ENCODE results near the gene INSL3. TPM values are rescaled to one million over a fixed set of nuclear protein-coding genes. Genes with fewer than 3 reads are reported as not detected.

The INSL3 gene
- total RNA-seq, 1 experiment from 2014 or later = not detected

DNA sequence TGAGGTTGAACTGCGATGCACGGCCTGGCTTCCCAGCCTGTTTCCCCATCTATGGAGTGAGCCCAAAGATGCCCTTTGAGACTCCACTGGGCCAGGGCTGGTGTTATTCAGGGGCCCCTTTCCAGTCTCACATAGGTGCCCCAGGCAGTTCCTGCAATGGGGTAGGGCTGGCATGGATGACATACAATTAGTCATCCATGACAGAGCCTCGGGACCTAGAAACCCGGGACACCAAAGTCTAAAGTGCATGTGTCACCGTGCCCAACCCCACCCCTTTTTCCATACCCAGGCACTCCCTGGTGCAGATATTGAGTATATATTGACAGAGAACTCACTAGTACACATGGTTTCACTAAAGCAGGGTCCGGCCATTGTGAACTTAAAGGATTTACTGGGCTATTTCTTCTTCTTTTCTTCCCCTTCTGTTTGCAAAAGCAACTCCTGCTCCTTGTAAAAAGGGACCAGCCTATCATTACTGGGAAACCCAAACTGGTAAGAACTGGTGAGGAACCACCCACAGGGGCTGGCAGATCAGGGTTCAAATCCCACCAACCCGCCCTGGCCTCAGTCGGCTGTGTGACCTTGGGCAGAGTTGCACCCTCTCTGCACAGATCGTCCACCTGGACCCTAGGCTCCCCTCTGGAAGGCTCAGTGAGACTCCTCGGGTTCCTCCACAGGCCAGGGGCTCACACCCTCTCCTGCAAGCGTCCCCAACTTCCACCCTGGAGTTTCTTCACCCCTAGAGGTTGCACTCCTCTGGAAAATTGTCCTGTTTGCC is 23.7 kb downstream of the INSL3 start:
- no peaks in the 10 kb centered on the region for H3K9me3 ChIP-seq (ENCODE audit: low read depth, low read length, poor library complexity, severe bottlenecking)
- intact Hi-C loops (cut with micrococcal nuclease; ENCODE audit: unreplicated experiment) = loop anchor here (10.0 kb wide), 1 partner anchor 57 kb away; the partner anchor contains the start of gene RPL18A
- no TSS peak for BruUV-seq (replicated peaks)
- DNase-seq (ENCODE audit: low spot score) = no peak
- no peaks in the 10 kb centered on the region for H3K36me3 ChIP-seq (ENCODE audit: insufficient read depth, low read length, poor library complexity, severe bottlenecking)
- TF ChIP-seq, protein P1, sequence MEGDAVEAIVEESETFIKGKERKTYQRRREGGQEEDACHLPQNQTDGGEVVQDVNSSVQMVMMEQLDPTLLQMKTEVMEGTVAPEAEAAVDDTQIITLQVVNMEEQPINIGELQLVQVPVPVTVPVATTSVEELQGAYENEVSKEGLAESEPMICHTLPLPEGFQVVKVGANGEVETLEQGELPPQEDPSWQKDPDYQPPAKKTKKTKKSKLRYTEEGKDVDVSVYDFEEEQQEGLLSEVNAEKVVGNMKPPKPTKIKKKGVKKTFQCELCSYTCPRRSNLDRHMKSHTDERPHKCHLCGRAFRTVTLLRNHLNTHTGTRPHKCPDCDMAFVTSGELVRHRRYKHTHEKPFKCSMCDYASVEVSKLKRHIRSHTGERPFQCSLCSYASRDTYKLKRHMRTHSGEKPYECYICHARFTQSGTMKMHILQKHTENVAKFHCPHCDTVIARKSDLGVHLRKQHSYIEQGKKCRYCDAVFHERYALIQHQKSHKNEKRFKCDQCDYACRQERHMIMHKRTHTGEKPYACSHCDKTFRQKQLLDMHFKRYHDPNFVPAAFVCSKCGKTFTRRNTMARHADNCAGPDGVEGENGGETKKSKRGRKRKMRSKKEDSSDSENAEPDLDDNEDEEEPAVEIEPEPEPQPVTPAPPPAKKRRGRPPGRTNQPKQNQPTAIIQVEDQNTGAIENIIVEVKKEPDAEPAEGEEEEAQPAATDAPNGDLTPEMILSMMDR (conservative IDR thresholded peaks at IDR 0.05; ENCODE audit: low read depth, low read length) = no peak
- TF ChIP-seq EZH2 (IDR thresholded peaks at IDR 0.05; ENCODE audit: borderline replicate concordance, low read depth, low read length, poor library complexity, severe bottlenecking) = no peak
- CTCF ChIA-PET = no interaction called here
- H3K27me3 ChIP-seq (replicated peaks; ENCODE audit: insufficient read depth, low read depth, low read length, poor library complexity) = peaks cover 21% of the 10 kb centered on the region
- no peak overlapping the region for H3K27ac ChIP-seq (ENCODE audit: low read depth, low read length, poor library complexity, severe bottlenecking)
- POLR2A ChIA-PET (ENCODE audit: low non-redundant PET) = interaction anchor here (0.5 kb wide), 1 partner anchor 52 kb away, joined by 3 read pairs; no protein-coding TSS in a partner anchor
- no peak overlapping the region for H3K4me3 ChIP-seq (ENCODE audit: low read depth, low read length, poor library complexity, severe bottlenecking)
- H3K4me1 ChIP-seq (ENCODE audit: insufficient read depth, low read length, poor library complexity, severe bottlenecking) = peaks cover 10% of the 10 kb centered on the region

DNA sequence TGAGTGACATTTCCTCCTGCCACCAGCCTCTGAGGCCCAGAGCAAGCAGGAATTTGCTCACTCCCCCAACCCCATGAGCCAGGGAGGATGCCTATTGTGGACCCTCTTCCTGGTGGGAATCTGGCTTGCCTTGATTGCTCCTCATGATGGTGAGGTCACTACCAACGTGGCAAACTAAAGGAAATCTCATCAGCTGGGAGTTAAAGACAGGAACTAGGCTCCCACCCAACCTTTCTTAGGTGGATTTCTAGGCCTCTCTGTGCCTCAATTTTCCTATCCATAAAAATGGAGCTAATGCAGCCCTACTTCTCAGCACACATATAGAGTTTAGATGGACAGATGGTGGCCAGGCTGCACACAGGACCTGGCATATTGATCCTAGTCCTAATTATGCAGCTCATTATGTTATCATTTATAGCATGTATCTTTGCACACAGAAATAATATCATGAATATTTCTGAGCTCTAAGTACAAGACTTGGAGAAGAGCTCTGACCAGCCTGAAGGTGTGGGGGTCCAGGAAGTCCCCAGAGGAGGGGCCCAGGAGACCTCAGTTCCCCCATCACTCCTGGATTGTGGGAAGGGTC is 24.4 kb downstream of the INSL3 start:
- Histone ChIP-seq H3K4me3 (ENCODE audit: low read depth, low read length, poor library complexity, severe bottlenecking) (no peak overlapping the region), H3K9me3 (ENCODE audit: low read depth, low read length, poor library complexity, severe bottlenecking) (no peaks in the 10 kb centered on the region), H3K27ac (ENCODE audit: low read depth, low read length, poor library complexity, severe bottlenecking) (no peak overlapping the region), H3K4me1 (ENCODE audit: insufficient read depth, low read length, poor library complexity, severe bottlenecking) (peaks cover 14% of the 10 kb centered on the region), H3K36me3 (ENCODE audit: insufficient read depth, low read length, poor library complexity, severe bottlenecking) (no peaks in the 10 kb centered on the region), H3K27me3 (replicated peaks; ENCODE audit: insufficient read depth, low read depth, low read length, poor library complexity) (peaks cover 17% of the 10 kb centered on the region)
- no TSS peak for BruUV-seq (replicated peaks)
- ChIA-PET POLR2A (ENCODE audit: low non-redundant PET) (interaction anchor here (0.5 kb wide), 1 partner anchor 52 kb away, joined by 3 read pairs; no protein-coding TSS in a partner anchor), CTCF (no interaction called here)
- no peak for DNase-seq (ENCODE audit: low spot score)
- TF ChIP-seq, protein P1 (conservative IDR thresholded peaks at IDR 0.05; ENCODE audit: low read depth, low read length) = no peak
- no peak for TF ChIP-seq EZH2 (IDR thresholded peaks at IDR 0.05; ENCODE audit: borderline replicate concordance, low read depth, low read length, poor library complexity, severe bottlenecking)
- intact Hi-C loops (cut with micrococcal nuclease; ENCODE audit: unreplicated experiment) = loop anchor here (10.0 kb wide), 1 partner anchor 58 kb away; the partner anchor contains the start of gene RPL18A

GRCh38 chr19:17796013-17796837 is 25.1 kb downstream of the INSL3 start:
- BruUV-seq (replicated peaks) = no TSS peak
- no peaks in the 10 kb centered on the region for H3K36me3 ChIP-seq (ENCODE audit: insufficient read depth, low read length, poor library complexity, severe bottlenecking)
- CTCF ChIA-PET = no interaction called here
- H3K27me3 ChIP-seq (replicated peaks; ENCODE audit: insufficient read depth, low read depth, low read length, poor library complexity) = peaks cover 17% of the 10 kb centered on the region
- TF ChIP-seq EZH2 (IDR thresholded peaks at IDR 0.05; ENCODE audit: borderline replicate concordance, low read depth, low read length, poor library complexity, severe bottlenecking) = no peak
- TF ChIP-seq, protein P1 (conservative IDR thresholded peaks at IDR 0.05; ENCODE audit: low read depth, low read length) = no peak
- H3K27ac ChIP-seq (ENCODE audit: low read depth, low read length, poor library complexity, severe bottlenecking) = no peak overlapping the region
- DNase-seq (ENCODE audit: low spot score) = no peak
- intact Hi-C loops (cut with micrococcal nuclease; ENCODE audit: unreplicated experiment) = loop anchor here (10.0 kb wide), 1 partner anchor 59 kb away; the partner anchor contains the start of gene RPL18A
- peaks cover 21% of the 10 kb centered on the region for H3K4me1 ChIP-seq (ENCODE audit: insufficient read depth, low read length, poor library complexity, severe bottlenecking)
- POLR2A ChIA-PET (ENCODE audit: low non-redundant PET) = no interaction called here
- H3K4me3 ChIP-seq (ENCODE audit: low read depth, low read length, poor library complexity, severe bottlenecking) = no peak overlapping the region
- no peaks in the 10 kb centered on the region for H3K9me3 ChIP-seq (ENCODE audit: low read depth, low read length, poor library complexity, severe bottlenecking)
